ENCODE data around the gene TRPM2.
A peak's percentile ranks its signal among the peaks of the same experiment; 100 is the strongest.
"Not testable (repeated sequence)": the region's sequence is repeated elsewhere in the genome, so short reads cannot be mapped to it uniquely, and the experiment has no call there.

The TRPM2 gene

DNA sequence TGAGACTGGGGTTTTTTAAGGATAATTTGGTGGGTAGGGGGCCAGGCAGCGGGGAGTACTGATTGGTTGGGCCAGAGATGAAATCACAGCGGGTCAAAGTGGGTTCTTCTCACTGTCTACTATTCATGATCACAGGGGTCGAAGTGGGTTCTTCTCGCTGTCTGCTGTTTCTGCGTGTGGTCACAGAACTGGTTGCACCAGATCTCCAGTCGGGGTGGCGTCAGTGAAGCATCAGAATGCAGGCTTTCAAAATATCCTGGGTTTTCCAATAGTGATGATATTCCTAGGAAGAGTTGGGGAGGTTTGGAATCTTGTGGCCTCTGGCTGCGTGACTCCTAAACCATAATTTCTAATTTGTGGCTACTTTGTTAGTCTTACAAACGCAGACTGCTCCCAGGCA, 45.1 kb downstream of the TRPM2 start:
- DNase-seq = no peak

DNA sequence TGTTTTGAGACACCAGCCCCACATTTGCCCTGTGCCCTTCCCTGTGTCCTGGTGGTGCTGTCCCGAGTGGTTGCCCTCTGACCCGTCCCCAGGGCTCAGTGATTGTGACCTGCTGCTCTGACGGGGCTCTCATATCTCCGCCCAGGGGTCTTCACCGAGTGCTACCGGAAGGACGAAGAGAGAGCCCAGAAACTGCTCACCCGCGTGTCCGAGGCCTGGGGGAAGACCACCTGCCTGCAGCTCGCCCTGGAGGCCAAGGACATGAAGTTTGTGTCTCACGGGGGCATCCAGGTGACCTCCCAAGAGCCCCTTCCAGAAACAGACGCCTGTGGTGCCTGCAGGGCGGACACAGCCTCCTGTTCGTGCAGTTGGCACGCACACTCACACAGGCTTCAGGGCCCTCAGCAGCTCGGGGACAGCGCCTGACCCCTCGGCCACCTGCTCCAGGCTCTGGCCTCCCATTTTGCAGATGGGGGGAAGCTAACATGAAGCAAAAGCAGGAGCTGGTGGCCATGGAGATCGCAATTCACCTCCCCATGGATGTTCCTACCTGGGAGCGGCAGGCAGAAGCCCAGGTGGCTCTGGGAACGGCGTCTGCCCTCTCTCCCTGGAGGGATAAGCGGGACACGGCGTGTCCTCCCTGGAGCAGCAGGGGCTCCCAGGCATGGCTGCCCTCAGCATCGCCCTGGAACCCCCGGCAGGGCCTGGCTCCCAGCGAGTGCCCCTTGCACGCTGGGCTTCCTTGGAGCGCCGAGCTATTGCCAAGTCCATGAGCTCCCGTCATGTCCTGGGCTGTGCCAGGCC, 45.9 kb downstream of the TRPM2 start:
- DNase-seq = no peak

DNA sequence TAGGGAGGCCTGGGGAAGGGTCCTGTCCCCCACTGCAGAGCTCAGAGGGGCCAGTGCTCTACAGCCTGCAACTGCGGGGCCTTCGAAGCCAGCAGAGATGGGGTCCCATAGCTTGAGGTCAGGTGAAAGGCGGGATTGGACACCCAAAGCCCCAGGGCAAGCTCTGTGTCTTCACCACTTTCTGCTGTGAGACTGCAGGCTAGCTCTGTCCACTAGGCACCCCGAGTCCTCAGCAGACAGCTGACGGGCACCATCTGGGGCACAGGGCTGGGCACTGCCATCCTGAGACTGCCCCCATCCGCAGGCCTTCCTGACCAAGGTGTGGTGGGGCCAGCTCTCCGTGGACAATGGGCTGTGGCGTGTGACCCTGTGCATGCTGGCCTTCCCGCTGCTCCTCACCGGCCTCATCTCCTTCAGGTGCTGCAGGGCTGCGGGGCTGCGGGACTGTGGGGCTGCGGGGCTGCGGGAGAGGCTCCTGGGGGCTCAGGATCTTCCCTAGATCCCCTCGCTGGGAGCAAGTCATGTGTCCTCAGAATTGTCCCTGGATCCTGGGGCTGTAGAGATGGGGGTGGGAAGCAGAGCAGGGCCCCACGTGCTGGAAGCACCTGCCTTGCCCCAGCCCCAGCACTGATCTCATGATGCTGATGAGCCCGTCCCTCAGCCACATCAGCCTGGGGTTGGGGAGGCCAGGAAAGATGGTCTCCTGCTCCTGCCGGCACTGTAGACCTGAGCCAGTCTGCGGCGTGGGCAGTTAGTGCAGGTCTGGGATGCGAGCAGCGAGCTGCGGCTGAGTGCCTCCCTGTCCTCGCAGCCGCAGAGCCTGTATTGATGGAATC, 46.8 kb downstream of the TRPM2 start:
- no peak for DNase-seq

DNA sequence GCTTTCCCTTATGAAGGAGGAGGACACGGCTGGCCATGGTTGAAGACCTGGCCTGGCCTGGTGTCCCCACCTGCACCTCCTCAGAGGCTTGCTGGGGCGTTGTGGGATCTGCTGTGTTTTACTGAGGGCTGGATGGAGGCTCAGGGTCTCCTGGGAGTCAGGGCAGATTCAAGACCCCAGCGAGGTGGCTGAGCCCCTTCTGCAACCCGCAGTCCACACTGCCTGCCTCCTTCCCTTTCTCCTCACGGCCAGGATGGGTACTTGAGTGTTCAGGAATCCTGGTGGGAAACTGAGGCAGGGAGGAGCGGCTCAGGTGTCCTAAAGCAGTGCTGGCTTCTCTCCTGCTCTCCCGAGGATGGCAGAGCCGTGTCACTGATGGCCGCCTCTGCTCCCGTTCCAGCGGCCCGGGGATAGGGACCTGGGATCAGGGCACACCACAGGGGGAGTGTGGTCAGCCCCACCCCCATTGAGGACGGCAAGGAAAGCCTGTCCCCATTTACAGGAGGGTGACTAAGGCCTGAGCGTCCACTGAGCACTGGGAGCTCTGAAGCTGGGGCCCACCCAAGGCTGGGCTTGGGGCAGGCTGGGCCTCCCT, 47.5 kb downstream of the TRPM2 start:
- no peak for DNase-seq

DNA sequence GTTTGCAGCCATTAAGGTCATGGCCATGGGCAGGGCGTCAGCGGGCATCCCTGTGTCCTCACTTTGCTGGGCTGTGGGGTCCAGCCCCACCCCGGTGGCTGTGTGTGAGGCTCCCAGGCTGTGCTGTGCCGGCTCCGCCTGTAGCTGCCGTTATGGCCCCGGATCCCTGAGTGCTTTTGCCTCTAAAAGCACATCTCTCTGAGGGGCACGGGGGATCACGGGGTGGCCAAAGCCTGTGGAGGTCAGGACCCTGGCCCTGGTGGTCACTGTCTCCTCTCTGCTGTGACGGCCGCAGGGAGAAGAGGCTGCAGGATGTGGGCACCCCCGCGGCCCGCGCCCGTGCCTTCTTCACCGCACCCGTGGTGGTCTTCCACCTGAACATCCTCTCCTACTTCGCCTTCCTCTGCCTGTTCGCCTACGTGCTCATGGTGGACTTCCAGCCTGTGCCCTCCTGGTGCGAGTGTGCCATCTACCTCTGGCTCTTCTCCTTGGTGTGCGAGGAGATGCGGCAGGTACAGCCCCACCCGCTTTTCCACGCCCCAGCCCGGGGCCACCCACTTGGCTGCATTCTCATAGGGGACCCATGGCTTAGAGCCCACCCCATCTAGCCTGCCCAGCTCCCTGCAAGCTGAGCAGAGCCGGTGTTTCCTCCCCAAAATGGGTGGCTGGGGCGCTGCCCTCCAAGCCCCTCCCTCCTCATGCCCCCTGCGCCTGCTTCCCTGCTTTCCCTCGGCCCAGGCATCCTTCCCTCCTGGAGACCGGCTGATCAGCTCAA, 48.2 kb downstream of the TRPM2 start:
- DNase-seq = no peak

DNA sequence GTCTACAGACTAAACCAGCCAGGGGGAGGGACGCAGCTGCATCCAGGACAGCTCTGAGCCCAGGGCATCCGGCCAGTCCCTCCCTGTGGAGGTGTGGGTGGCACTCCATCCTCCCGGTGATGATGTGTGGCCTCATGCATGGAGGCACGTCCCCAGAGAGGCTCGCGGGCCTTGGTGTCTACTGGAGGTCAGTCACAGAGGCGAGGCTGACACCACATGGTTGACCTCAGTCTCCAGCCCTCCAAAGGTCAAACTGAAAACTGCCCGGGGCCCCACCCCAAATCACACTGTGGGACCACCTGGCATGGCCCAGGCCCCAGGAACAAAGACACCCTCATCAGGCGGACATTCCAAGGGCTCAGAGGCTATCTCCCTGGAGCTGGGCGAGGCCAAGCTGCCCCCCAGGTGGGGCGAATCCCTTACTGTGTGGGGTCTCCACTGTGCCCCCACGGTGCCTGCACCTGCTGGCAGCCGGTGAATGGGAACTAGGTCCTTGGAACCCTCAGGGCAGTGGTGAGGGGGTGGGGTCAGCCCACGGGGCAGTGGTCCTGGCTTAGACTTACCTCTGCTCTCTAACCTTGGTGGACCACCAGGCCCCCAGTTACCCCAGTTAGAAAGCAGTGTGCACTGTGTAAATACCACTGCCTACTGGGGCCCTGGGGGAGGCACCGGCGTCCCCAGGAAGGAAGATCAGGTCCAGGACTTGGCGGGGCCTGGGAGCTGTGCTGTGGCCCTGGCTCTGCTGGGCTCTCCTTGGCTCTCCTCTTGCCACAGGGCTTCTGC, 49.1 kb downstream of the TRPM2 start:
- DNase-seq = no peak

DNA sequence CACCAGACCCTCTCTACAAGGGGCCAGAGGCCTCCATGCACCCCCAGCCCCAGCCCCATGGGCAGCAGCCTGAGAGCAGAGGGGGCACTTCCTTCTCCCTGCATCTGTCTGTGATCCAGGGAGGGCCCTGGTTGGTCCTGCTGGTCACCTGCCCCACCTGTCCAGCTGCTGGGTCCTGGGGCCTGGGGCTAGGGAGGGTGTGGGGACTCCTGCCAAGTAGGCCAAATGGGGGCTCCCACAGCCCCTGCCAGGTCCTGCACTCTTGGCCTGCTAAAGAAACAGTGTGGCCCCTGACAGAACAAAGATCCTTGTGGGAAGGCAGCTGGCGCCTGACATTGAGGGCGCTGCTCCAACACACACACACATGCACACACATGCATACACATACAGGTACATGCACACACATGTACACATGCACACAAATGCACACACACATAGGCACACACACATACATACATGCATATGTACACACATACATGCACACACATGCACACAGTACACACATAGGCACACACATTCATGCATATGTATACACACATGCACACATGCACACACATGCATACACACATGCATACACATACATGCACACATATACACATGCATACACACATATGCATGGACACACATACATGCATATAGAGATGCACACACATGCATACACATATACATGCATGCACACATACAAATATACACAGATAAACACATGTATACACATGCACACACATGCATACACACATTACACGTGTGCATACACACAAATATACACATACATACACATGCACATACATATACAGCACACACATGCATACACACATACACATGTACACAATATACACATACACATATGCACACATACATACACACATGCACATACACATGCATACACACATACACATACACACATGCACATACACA, 49.9 kb downstream of the TRPM2 start:
- DNase-seq = no peak

DNA sequence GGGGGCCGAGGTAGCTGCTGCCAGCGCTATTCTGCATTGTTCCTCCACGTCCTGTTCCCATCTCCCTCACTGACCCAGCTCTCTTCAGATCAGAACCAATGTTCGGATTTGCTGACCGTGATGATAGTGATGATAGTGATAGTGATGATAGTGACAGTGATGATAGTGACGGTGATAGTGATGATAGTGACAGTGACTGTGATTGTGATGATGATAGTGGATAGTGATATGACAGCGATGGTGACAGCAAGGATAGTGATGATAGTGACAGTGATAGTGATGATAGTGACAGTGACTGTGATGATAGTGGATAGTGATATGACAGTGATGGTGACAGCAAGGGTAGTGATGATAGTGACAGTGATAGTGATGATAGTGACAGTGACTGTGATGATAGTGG, 51.1 kb downstream of the TRPM2 start:
- not testable (repeated sequence) for DNase-seq

DNA sequence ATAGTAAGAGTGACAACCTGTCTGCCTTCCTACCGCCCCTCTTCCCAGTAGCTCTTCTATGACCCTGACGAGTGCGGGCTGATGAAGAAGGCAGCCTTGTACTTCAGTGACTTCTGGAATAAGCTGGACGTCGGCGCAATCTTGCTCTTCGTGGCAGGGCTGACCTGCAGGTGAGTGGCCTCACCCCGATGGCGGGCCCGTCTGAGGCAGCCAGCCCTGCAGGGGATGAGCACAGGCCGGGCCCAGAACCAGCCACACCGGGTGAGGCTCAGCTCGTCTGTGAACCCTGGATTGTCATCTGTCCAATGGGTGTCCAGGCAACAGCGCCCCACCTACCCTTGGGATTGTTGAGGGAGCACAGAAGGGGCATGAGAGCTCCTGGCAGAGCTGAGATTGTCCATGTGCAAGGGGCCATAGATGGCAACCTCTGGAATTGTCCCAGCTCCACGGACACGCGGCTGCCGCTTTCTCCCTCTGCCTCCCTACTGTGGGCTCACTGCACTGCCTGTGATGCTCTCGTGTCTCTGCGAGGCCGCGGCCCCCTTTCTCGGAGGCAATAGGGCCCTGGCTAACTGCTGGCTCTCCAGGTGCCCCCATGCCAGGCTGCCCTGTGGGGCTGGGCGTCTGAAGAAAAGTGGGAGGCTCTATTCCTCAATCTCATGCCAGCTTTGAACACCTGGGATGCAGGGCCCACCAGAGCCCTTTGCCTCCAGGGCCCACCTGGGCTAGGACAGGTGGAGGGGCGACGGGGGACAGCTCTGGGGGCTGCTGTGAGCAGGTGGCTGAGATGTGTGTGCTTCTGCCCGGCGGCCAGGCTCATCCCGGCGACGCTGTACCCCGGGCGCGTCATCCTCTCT, 51.9 kb downstream of the TRPM2 start:
- DNase-seq = no peak

DNA sequence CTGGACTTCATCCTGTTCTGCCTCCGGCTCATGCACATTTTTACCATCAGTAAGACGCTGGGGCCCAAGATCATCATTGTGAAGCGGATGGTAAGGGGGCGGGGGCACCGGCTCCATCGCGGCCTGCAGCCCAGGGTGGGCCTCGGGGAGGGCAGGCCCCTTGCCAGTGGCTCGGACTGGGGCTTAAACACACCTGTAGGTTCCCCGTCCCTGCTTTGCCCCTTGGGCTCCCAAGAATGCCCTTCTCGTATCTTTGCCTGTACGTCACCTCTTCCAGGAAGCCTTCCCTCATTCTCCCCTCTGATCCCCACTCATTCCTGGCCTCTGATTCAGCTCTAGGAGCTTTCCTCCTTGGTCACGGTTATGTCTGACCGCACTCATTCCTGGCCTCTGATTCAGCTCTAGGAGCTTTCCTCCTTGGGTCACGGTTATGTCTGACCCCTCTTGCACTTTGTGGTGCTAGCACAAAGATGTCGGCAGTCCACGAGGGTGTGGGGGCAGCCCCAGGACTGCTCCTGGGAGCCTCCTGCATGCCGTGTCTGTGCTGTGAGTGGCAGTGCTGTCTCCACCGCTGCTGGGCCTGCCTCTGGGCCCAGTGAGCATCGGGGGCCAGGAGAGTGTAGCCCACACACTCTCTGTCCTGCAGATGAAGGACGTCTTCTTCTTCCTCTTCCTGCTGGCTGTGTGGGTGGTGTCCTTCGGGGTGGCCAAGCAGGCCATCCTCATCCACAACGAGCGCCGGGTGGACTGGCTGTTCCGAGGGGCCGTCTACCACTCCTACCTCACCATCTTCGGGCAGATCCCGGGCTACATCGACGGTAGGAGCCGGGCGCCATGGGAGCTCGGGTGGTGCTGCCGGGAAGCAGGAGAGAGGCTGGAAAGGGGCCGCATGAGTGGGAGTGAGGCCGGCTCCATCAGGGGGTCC, 52.8 kb downstream of the TRPM2 start:
- no peak for DNase-seq

DNA sequence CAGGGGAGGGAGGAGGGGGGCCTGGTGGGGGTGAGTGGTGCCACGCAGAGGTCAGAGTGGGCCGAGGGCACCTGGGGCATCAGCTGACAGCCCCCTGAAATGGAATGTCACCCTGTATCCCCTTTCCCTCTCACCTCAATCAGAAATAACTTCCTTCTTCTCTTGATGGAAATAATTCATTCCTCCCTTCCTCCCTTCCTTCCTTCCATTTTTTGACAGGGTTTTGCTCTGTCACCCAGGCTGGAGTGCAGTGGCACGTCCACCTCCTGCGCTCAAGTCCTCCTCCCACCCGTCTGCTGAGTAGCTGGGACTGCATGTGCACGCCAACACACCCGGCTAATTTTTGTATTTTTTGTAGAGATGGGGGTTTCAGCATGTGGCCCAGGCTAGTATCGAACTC, 53.5 kb downstream of the TRPM2 start:
- no peak for DNase-seq

DNA sequence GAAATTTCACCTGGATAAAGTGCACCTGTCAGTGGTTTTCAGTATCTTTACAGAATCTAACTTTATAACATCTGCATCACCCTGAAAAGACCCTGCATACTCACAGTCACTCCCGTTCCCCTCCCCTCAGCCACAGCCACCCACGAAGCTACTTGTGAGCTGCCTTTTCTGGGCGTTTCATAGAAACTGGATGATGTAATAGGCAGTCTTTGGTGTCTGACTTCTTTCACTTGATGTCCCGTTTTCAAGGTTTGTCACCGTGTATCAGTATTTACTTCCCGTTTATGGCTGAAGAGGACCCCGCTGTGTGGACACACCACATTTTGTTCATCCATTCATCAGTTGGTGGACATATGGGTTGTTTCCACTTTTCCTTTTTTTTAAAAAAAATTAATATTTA, 54.1 kb downstream of the TRPM2 start:
- no peak for DNase-seq

DNA sequence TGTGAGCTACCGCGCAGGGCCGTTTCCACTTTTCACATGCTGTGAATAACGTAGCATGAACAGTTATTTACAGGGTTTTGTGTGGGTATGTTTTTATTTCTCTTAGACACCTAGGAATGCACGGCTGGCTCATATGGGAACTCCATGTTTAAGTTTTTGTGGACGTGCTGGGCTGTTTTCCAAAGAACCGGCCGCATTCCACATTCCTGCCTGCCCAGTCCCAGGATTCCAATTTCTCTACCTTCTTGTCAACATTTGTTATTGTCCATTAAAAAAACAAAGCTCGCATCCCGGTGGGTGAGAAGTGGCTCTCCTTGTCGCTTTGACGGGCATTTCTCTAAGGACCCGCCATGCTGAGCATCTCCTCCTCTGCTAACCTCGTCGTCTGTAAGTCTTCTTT, 54.8 kb downstream of the TRPM2 start:
- no peak for DNase-seq

DNA sequence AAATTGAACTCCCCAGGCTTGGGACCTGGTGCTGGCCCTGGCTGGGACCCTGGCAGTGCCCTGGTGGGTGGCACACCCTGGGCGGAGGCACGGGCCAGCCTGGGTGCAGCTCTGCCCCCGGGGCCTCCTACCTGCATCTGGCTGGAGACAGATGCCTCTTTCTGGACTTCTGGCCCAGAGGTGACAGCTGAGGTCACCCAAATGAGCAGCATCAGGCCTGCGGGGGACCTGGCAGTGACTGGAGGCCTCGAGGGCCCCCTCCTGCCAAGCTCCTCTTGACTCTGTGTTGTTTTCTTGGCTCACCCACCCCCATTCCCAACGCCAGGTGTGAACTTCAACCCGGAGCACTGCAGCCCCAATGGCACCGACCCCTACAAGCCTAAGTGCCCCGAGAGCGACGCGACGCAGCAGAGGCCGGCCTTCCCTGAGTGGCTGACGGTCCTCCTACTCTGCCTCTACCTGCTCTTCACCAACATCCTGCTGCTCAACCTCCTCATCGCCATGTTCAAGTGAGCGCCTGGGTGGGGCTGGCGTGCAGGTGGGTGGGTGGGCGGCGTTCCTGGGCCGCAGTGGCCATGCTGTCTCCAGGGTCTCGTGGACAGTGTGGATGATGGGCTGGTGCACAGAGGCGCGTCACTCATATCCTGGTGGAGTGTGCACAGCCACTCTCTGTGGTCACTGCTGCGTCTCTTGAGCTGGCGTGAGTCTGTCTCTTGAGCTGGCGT, 60.3 kb downstream of the TRPM2 start:
- no peak for DNase-seq

DNA sequence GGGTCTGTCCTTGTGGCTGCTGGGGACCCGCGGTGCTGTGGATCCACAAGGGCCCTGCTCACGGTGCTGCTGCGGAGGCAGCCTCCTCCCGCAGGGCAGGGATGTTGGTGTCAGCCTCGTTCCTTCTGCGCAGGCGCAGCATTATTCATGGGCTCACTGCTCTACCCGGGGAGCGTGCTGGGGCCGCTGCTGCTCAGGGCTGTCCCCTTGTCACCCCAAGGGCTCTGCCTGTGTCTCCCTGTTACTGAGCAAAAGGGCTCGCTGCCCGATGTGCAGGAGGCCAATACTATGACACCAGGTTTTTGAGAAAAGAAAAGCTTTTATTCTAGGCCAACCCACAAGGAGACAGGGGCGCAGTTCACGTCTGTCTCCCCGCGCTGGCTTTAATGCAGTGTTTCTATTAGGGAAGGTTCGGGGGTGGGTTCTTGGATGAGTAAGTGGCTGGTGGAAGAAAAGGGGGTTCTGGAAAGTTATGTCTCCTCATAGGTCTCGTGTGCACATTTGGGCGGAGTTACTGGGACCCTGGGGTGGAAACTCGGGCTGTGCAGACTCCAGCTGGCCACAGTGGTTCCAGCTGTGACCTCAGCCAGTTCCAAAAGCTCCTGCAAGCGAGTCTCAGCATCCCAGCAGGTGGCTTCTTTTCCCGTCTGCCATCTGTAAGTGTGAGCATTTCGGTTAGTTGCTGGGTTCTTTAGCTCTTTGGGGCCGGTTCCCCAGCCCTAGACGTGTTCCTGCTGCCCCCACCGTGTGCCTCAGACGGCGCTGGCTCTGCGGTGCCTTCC, 61.1 kb downstream of the TRPM2 start:
- DNase-seq = peak; percentile 63

DNA sequence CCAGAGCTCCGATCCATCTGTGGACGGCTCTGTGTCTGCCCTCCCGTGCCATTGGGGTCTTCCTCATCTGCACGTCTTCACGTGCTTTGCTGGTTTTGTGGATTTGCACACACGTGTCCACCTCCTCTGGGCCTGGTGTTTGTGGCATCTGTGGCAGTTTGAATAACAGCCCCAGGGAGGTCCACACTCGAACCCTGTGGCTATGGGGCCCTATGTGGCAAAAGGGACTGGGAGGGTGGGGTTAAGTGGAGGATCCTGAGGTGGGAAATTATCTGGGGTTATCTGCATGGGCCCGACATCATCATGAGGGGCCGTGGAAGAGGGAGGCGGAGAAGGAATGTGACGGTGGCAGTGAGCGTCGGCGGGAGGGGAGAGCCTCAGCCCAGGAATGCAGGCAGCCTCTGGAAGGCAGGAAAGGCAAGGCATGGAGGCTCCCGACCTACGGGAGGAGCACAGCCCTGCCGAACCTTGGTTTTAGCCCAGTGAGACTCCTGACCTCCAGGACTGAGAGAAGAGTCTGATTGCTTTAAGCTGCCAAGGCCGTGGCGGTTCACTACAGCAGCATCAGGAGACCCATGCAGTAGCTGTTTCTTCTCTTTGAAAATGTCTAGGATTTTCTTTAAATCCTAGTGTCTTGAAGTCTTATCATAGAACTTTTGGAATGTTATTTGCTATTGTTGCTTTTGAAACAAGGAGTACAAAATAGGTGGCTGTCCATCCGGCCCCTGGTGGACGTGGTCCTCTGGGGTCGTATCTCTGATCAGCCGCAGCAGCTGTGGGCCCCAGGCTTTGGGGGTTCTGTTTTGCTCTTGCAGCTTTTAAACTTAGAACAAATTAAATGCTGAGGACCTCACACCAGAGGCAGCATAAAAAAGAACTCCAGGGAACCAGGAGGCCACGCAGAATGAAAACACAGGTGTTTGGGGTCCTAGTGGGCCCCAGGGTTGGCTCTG, 61.9 kb downstream of the TRPM2 start:
- no peak for DNase-seq
